Trophoblast cell (in vitro differentiated cells and primary cell): ENCODE results near the gene FABP7.
A peak's percentile ranks its signal among the peaks of the same experiment; 100 is the strongest.

ENCODE experiments used
- DNase-seq, 2 donors: peaks; one replicate each; pipeline ENCODE4 v3.0.0-alpha.2; 2016
- H2AFZ ChIP-seq: 2 replicates; pipeline ENCODE4 v1.6.1; 2013; ENCODE audit warnings: low read length, moderate library complexity, mild to moderate bottlenecking; ENCODE audit not compliant: insufficient read depth, poor library complexity
- H2AK5ac ChIP-seq: 2 replicates; pipeline ENCODE4 v1.6.1; 2013; ENCODE audit warnings: mild to moderate bottlenecking, low read length
- H2BK120ac ChIP-seq: 2 replicates; pipeline ENCODE4 v1.6.1; 2013; ENCODE audit warnings: low read length, mild to moderate bottlenecking, moderate library complexity; ENCODE audit not compliant: insufficient read depth, poor library complexity
- H2BK12ac ChIP-seq: 2 replicates; pipeline ENCODE4 v1.6.1; 2013; ENCODE audit warnings: mild to moderate bottlenecking, low read length, moderate library complexity
- H2BK5ac ChIP-seq: 2 replicates; pipeline ENCODE4 v1.6.1; 2013; ENCODE audit warnings: low read length, low read depth, moderate library complexity, mild to moderate bottlenecking; ENCODE audit not compliant: poor library complexity
- H3K14ac ChIP-seq: 2 replicates; pipeline ENCODE4 v1.6.1; 2013; ENCODE audit warnings: mild to moderate bottlenecking, low read length
- H3K18ac ChIP-seq: 2 replicates; pipeline ENCODE4 v1.6.1; 2013; ENCODE audit warnings: mild to moderate bottlenecking, low read length
- H3K23ac ChIP-seq: 2 replicates; pipeline ENCODE4 v1.6.1; 2013; ENCODE audit warnings: low read length
- H3K27ac ChIP-seq: 2 replicates; pipeline ENCODE4 v1.5.1; 2013; ENCODE audit warnings: low read depth, mild to moderate bottlenecking, inconsistent platforms, low read length, moderate library complexity
- H3K27me3 ChIP-seq: 2 replicates; pipeline ENCODE4 v1.6.1; 2013; ENCODE audit warnings: inconsistent platforms, mild to moderate bottlenecking, low read length, moderate library complexity; ENCODE audit not compliant: insufficient read depth
- H3K36me3 ChIP-seq, 2 experiments: 1 replicate in 1 of 2; 2 replicates in 1 of 2; pipeline ENCODE4 v1.6.1; 2013; ENCODE audit warnings: low read length in 2 of 2, mild to moderate bottlenecking in 2 of 2, moderate library complexity in 1 of 2; ENCODE audit not compliant: insufficient read depth in 2 of 2, control insufficient read depth in 1 of 2
- H3K4ac ChIP-seq: 2 replicates; pipeline ENCODE4 v1.6.1; 2013; ENCODE audit warnings: low read depth, mild to moderate bottlenecking, low read length, moderate library complexity
- H3K4me1 ChIP-seq, 2 experiments: 1 replicate in 1 of 2; 2 replicates in 1 of 2; pipeline ENCODE4 v1.6.1; 2013; ENCODE audit warnings: low read length in 2 of 2, mild to moderate bottlenecking in 2 of 2, moderate library complexity in 1 of 2; ENCODE audit not compliant: insufficient read depth in 2 of 2, control insufficient read depth in 1 of 2
- H3K4me2 ChIP-seq: 2 replicates; pipeline ENCODE4 v1.6.1; 2013; ENCODE audit warnings: inconsistent platforms, mild to moderate bottlenecking, low read length, moderate library complexity
- H3K4me3 ChIP-seq: 2 replicates; pipeline ENCODE4 v1.5.1; 2013; ENCODE audit warnings: mild to moderate bottlenecking, low read depth, low read length, inconsistent platforms
- H3K79me1 ChIP-seq: one replicate; pipeline ENCODE4 v1.6.1; 2013; ENCODE audit warnings: low read length
- H3K79me2 ChIP-seq: 2 replicates; pipeline ENCODE4 v1.6.1; 2013; ENCODE audit warnings: low read length, mild to moderate bottlenecking; ENCODE audit not compliant: control insufficient read depth, insufficient read depth, poor library complexity
- H3K9ac ChIP-seq: 2 replicates; pipeline ENCODE4 v1.6.1; 2013; ENCODE audit warnings: mild to moderate bottlenecking, low read length
- H3K9me3 ChIP-seq: 2 replicates; pipeline ENCODE4 v1.6.1; 2013; ENCODE audit warnings: low read depth, mild to moderate bottlenecking, control low read depth, inconsistent platforms, low read length; ENCODE audit not compliant: insufficient read depth
- H4K12ac ChIP-seq: 2 replicates; pipeline ENCODE4 v1.6.1; 2013; ENCODE audit warnings: low read depth, mild to moderate bottlenecking, low read length, moderate library complexity
- H4K8ac ChIP-seq: 2 replicates; pipeline ENCODE4 v1.6.1; 2013; ENCODE audit warnings: low read depth, mild to moderate bottlenecking, low read length, moderate library complexity
- H4K91ac ChIP-seq: one replicate; pipeline ENCODE4 v1.6.1; 2013; ENCODE audit warnings: low read depth, mild to moderate bottlenecking, low read length, moderate library complexity
- WGBS: extraction: QIAGEN DNeasy Blood & Tissue Kit; methylation state at CpG from one replicate; pipeline ENCODE4 v1.1.7; 2013; ENCODE audit warnings: missing lambda C conversion rate; ENCODE audit not compliant: insufficient read length, insufficient coverage; ENCODE audit errors: extremely low coverage; 5-methylcytosine and 5-hydroxymethylcytosine counted together

FABP7 gene

GRCh38 chr6:122799140-122799745, 19.7 kb downstream of the FABP7 start:
- H3K4me1 ChIP-seq, result no peaks in the 10 kb centered on the region
- no peak overlapping the region for H2BK12ac ChIP-seq
- no peaks in the 10 kb centered on the region for H3K79me1 ChIP-seq
- H3K14ac ChIP-seq, result no peak overlapping the region
- H2AFZ ChIP-seq, result no peak overlapping the region
- H3K79me2 ChIP-seq, result no peaks in the 10 kb centered on the region
- no peak overlapping the region for H3K4me3 ChIP-seq
- no peaks in the 10 kb centered on the region for H3K36me3 ChIP-seq
- no peak overlapping the region for H3K23ac ChIP-seq
- H3K4ac ChIP-seq, result no peak overlapping the region
- no peak for DNase-seq
- no peaks in the 10 kb centered on the region for H3K27me3 ChIP-seq
- no peak overlapping the region for H4K8ac ChIP-seq
- H3K9ac ChIP-seq, result no peak overlapping the region
- H4K12ac ChIP-seq, result no peak overlapping the region
- no peaks in the 10 kb centered on the region for H3K9me3 ChIP-seq
- no peak overlapping the region for H3K27ac ChIP-seq
- no CpG with 5 or more reads among the region's 4 CpGs for WGBS
- H2BK5ac ChIP-seq, result no peak overlapping the region
- H2AK5ac ChIP-seq, result no peak overlapping the region
- H4K91ac ChIP-seq, result no peak overlapping the region
- H3K4me2 ChIP-seq, result no peak overlapping the region
- H2BK120ac ChIP-seq, result no peak overlapping the region
- no peak overlapping the region for H3K18ac ChIP-seq

GRCh38 chr6:122799916-122800686, 20.6 kb downstream of the FABP7 start:
- Histone ChIP-seq H3K79me1 (no peaks in the 10 kb centered on the region), H3K9ac (no peak overlapping the region)
- peak in 1 of 2 donors; percentile 13 for DNase-seq

GRCh38 chr6:122800906-122801305, 21.4 kb downstream of the FABP7 start:
- Histone ChIP-seq H3K18ac (no peak overlapping the region), H3K79me1 (no peaks in the 10 kb centered on the region), H4K12ac (no peak overlapping the region), H4K91ac (no peak overlapping the region), H2BK12ac (no peak overlapping the region), H4K8ac (no peak overlapping the region), H3K27ac (no peak overlapping the region), H3K14ac (no peak overlapping the region), H3K4me2 (no peak overlapping the region), H3K79me2 (no peaks in the 10 kb centered on the region), H3K9me3 (no peaks in the 10 kb centered on the region), H3K27me3 (no peaks in the 10 kb centered on the region), H3K36me3 (peaks cover 0 to 3% of the 10 kb centered on the region in 2 experiments), H3K9ac (no peak overlapping the region), H3K4ac (no peak overlapping the region), H3K23ac (no peak overlapping the region), H2AFZ (no peak overlapping the region), H2BK120ac (no peak overlapping the region), H2AK5ac (no peak overlapping the region), H2BK5ac (no peak overlapping the region), H3K4me1 (no peaks in the 10 kb centered on the region), H3K4me3 (no peak overlapping the region)
- DNase-seq, result no peak
- WGBS, result no CpG with 5 or more reads among the region's 3 CpGs

More at GRCh38 chr6:122799916-122800686, 20.6 kb downstream of the FABP7 start:
- Histone ChIP-seq H3K18ac (no peak overlapping the region), H3K4me3 (no peak overlapping the region), H3K9me3 (no peaks in the 10 kb centered on the region), H3K4ac (no peak overlapping the region), H2BK120ac (no peak overlapping the region), H2AFZ (no peak overlapping the region), H4K91ac (no peak overlapping the region), H3K23ac (no peak overlapping the region), H2AK5ac (no peak overlapping the region), H3K4me1 (no peaks in the 10 kb centered on the region), H2BK5ac (no peak overlapping the region), H3K36me3 (no peaks in the 10 kb centered on the region), H4K12ac (no peak overlapping the region), H3K27me3 (no peaks in the 10 kb centered on the region), H3K14ac (no peak overlapping the region), H2BK12ac (no peak overlapping the region), H3K4me2 (no peak overlapping the region), H3K79me2 (no peaks in the 10 kb centered on the region), H4K8ac (no peak overlapping the region), H3K27ac (no peak overlapping the region)
- WGBS, result no CpG with 5 or more reads among the region's 5 CpGs

- Histone ChIP-seq H2BK120ac (no peak overlapping the region), H3K27me3 (no peaks in the 10 kb centered on the region), H4K8ac (no peak overlapping the region), H2AK5ac (no peak overlapping the region), H2AFZ (no peak overlapping the region), H4K91ac (no peak overlapping the region), H3K4me1 (no peaks in the 10 kb centered on the region), H3K14ac (no peak overlapping the region), H3K27ac (no peak overlapping the region), H3K9ac (no peak overlapping the region), H3K4ac (no peak overlapping the region), H3K9me3 (no peaks in the 10 kb centered on the region), H3K18ac (no peak overlapping the region), H3K4me2 (no peak overlapping the region), H3K4me3 (no peak overlapping the region), H3K36me3 (peaks cover 0 to 3% of the 10 kb centered on the region in 2 experiments), H4K12ac (no peak overlapping the region), H3K79me2 (no peaks in the 10 kb centered on the region), H2BK12ac (no peak overlapping the region), H2BK5ac (no peak overlapping the region), H3K23ac (no peak overlapping the region), H3K79me1 (no peaks in the 10 kb centered on the region)
- DNase-seq, result no peak
- WGBS, result no CpG with 5 or more reads among the region's 1 CpG
These were observed 21.9 kb downstream of the FABP7 start for GRCh38 chr6:122801397-122801796.
